ENCODE results near the gene G6PC3. TPM values are rescaled to one million over a fixed set of nuclear protein-coding genes. Genes with fewer than 3 reads are reported as not detected.

The G6PC3 gene
- total and polyA plus RNA-seq, 12 donors: 51.2 to 254 (median 86.4) TPM

- intact Hi-C loops (cut with DNase I): loop anchor here in 1 of 2 donors (5.0 to 10.0 kb wide), 2 partner anchors 33 to 51 kb away; partner anchors contain the start of gene LSM12
- Histone ChIP-seq H3K4me1 (replicated peaks in 1 of 2) (peaks cover 16 to 33% of the 10 kb centered on the region in 2 donors), H3K9me3 (replicated peaks in 1 of 3) (no peaks in the 10 kb centered on the region), H3K4me3 (no peak overlapping the region), H3K27ac (peak overlapping the region in 1 of 5 donors; percentile 12), H3K36me3 (replicated peaks in 1 of 2) (peaks cover 0 to 31% of the 10 kb centered on the region in 2 donors), H3K27me3 (no peaks in the 10 kb centered on the region)
- TF ChIP-seq POLR2A (IDR thresholded peaks at IDR 0.05): no peak
- peak; percentile 47 to 74 (median 60) for TF ChIP-seq CTCF (IDR thresholded peaks at IDR 0.05)
- DNase-seq: peak in 2 of 7 donors; percentile 47 to 50
- WGBS, 4 donors: 57 to 74% (median 61%) methylated on average over 10 to 11 of the region's 11 CpGs
These were observed 45.3 kb downstream of the G6PC3 start for GRCh38 chr17:44115585-44116415.

- no peak for DNase-seq
- no peak for TF ChIP-seq POLR2A (IDR thresholded peaks at IDR 0.05)
- no peak for TF ChIP-seq CTCF (IDR thresholded peaks at IDR 0.05)
- Histone ChIP-seq H3K4me1 (replicated peaks in 1 of 2) (peaks cover 8 to 28% of the 10 kb centered on the region in 2 donors), H3K27ac (no peak overlapping the region), H3K36me3 (replicated peaks in 1 of 2) (peaks cover 0 to 31% of the 10 kb centered on the region in 2 donors), H3K9me3 (replicated peaks in 1 of 3) (no peaks in the 10 kb centered on the region), H3K4me3 (no peak overlapping the region), H3K27me3 (no peaks in the 10 kb centered on the region)
- intact Hi-C loops (cut with DNase I): loop anchor here in 1 of 2 donors (5.0 to 10.0 kb wide), 2 partner anchors 35 to 53 kb away; partner anchors contain the start of gene LSM12
- 82 to 85% (median 82%) methylated on average over 18 of the region's 18 CpGs for WGBS, 4 donors
These were observed 46.8 kb downstream of the G6PC3 start for GRCh38 chr17:44117351-44117750.

- intact Hi-C loops (cut with DNase I): loop anchor here in 1 of 2 donors (5.0 to 10.0 kb wide), 2 partner anchors 36 to 54 kb away; partner anchors contain the start of gene LSM12
- no peak for TF ChIP-seq CTCF (IDR thresholded peaks at IDR 0.05)
- TF ChIP-seq POLR2A (IDR thresholded peaks at IDR 0.05): no peak
- Histone ChIP-seq H3K36me3 (replicated peaks in 1 of 2) (peaks cover 0 to 31% of the 10 kb centered on the region in 2 donors), H3K4me1 (replicated peaks in 1 of 2) (peaks cover 11 to 22% of the 10 kb centered on the region in 2 donors), H3K27ac (peak overlapping the region in 1 of 5 donors; percentile 26), H3K4me3 (no peak overlapping the region), H3K27me3 (no peaks in the 10 kb centered on the region), H3K9me3 (replicated peaks in 1 of 3) (no peaks in the 10 kb centered on the region)
- no peak for DNase-seq
- 79 to 82% (median 81%) methylated on average over 9 to 10 of the region's 10 CpGs for WGBS, 4 donors
These were observed 48.0 kb downstream of the G6PC3 start for GRCh38 chr17:44118427-44119050.

GRCh38 chr17:44119062-44119461 lies 48.5 kb downstream of the G6PC3 start:
- Histone ChIP-seq H3K9me3 (replicated peaks in 1 of 3) (no peaks in the 10 kb centered on the region), H3K27me3 (no peaks in the 10 kb centered on the region), H3K4me1 (replicated peaks in 1 of 2) (peaks cover 11 to 17% of the 10 kb centered on the region in 2 donors), H3K36me3 (replicated peaks in 1 of 2) (peaks cover 0 to 28% of the 10 kb centered on the region in 2 donors), H3K27ac (peak overlapping the region in 1 of 5 donors; percentile 26), H3K4me3 (no peak overlapping the region)
- intact Hi-C loops (cut with DNase I): loop anchor here in 1 of 2 donors (5.0 to 10.0 kb wide), 2 partner anchors 37 to 54 kb away; partner anchors contain the start of gene LSM12
- DNase-seq: no peak
- TF ChIP-seq CTCF (IDR thresholded peaks at IDR 0.05) (no peak), POLR2A (IDR thresholded peaks at IDR 0.05) (no peak)
- 65 to 88% (median 79%) methylated on average over 3 to 5 of the region's 5 CpGs for WGBS, 4 donors
